Stimulated activated CD4-positive, alpha-beta T cell treated with anti-CD3 and anti-CD28 coated beads, Interleukin-2, amount 100 ng/mL, for 4 hours (primary cell): ENCODE results near the gene COL4A4.
"Not testable (repeated sequence)": the region's sequence is repeated elsewhere in the genome, so short reads cannot be mapped to it uniquely, and the experiment has no call there.

ENCODE experiments used
- DNase-seq: peaks from one replicate; pipeline ENCODE4 v3.0.0-alpha.2; 2020; ENCODE audit warnings: low read depth

COL4A4 gene

DNA sequence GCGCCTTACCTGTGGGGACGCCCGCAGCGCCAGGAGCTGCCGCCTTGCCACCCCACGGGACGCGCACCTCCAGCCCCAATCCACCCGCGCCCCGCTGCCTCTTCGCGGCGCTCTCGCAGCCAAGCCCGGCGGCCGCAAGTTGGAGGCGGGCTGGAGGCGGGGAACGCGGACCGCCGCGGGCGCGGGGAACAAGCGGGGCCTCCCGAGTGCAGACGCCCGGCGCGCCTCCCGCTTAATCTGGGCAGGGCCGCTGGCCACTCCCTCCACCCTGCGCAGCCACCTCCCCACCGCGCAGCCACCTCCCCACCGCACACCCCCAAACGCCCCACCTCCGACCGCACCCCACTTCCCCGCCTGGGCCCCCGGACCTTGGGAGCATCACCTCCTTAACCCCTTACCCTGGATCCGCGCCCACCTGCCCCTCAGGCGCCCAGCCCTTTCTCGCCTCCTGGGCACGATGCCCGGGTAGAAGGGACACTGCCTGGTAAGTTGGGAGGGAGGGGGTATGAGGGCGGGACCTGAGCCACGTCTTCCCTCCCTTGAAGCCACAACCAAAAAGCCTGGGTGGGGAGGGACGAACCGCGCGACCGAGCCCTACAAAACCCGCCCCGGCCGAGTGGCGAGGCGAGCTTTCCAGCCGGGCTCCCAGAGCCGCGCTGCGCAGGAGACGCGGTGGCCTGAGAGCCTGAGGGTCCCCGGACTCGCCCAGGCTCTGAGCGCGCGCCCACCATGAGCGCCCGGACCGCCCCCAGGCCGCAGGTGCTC, at the start of gene COL4A4, which contains the start of gene COL4A3:
TSS of gene COL4A4 (minus strand) at position 208 of the 765 bp plus-strand sequence. CDS start 16,722 bp downstream, outside the sequence.
TSS of gene COL4A3 (plus strand) at position 627 of the 765 bp plus-strand sequence. CDS start at position 730, 103 bp downstream.
- DNase-seq: no peak

DNA sequence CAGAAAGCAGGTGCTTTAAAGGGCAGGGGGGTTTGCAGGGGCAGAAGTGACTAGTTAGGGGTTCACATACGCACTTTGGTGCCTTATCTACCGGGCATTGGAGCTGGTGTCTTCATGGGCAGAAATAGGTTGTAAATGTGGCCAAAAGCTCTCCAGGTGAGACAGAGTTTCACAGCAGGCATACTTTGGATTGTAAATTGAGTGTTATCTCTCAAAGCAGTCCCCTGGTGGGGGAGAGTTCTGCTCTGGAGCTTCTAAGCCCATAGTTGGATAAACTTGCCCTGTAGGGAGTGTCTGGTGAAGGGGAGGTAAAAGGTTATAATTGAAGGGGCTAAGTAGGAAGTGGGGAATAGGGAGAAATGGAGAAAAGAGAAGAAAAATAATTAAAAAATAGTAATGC, 43.6 kb upstream of the COL4A4 start:
- no peak for DNase-seq

DNA sequence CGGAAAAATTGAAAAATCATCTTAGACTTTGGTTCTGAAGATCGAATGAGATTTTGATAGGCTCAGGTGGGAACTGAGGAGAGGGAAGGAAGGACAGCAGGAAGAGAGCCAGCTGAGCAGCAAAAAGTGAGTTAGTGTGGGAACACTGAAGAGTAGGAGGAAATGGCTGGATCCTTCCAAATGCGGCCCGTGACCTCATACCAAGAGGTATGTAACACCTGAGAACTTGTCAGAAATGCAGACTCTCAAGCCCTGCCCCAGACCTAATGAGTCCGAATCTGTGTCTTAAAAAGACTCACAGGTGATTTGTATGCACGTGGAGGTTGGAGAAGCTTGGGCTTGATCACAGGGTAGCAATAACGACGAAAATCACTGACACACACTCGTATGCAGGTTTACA, 42.4 kb upstream of the COL4A4 start:
- no peak for DNase-seq

DNA sequence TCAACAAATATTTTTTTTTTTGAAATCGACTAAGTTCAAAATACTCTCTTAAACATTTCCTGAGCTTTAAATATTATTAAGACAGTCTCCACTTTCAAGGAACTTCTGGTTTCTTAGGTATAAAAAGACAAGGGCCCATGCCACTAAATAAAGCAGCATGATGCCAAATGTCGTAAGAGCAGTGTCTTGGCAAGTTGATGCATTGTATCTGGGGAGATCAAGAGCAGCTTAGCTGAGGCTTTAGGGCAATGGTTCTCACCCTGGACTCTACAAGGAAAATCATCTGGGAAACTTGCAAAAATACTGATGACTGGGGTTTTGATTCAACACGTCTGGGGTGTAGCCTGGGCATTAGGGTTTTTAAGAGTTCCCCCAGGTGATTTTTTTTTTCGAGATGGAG, 41.7 kb upstream of the COL4A4 start:
- no peak for DNase-seq

DNA sequence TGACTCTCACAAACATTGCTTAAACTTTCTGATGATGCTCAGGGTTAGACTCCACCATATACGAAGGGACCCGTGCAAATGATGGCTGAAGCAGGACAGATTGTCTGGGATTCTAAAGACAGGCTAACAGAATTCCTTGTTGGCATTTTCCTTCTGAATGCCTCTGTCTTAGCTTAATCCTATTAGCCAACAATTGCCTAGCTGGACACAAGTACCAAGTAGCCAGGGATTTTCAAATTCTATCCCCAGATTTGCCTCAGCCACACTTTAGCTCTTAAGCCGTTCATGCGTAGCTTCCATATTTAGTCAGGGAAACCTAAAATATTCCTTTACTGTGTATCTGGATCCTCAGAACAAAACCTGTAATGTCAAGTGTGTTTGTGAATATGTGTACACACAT, 40.4 kb upstream of the COL4A4 start:
- no peak for DNase-seq

DNA sequence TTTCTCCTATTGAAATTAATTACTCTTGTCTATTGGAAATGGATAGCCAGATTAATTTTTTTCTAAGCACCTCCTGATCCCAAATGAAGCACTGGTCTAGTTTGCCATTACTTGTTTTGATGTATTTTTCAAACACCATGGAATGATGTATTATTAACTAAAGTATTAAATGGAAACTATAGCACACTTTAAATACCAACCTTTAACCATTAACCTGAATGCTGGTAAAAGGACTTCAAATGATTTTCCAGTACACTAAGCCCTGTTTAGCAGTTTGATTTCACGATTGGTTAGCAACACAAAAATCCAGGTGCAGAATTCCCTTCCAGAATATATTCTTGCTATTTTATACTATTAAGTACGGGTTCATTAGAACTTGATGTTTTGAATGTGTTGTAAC, 37.8 kb upstream of the COL4A4 start:
- DNase-seq: no peak

DNA sequence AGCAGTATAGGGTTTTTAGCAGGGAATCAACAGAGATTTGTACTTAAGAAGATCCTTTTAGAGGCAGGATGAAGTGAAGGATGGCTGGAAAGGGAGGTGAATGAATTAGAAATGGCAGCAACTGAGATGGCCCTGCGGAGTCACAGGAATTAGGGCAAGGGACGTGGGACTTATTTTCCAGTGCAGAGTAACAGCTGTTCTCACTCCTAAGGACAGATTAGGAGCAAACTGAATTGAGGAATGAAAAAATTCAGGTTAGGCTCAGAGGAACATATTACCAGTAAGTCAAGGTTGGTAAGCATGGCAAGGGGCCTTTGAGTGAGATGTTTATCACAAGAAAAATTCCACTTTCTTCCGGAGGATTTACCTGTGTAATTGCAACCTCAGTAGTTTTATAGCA, 34.9 kb upstream of the COL4A4 start:
- DNase-seq: no peak

DNA sequence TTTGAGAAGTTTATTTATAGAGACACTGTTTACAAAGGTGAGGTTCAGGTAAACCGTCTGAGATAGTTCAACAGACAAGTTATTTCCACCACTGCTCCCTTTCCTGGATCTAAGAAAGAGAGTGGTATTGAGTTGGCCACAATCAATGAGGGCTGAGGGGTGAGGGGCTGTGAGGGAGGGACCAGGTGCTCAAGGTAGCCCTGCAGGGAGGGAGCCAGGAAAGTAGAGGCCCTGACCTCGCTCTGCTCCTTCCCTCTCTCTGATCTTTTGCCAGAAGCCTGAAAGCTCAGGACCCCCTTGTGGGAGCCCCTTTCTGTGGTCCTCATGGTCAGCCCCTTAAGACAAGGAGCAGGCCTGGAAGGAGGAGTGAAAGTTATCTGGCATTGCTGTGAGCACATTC, 30.2 kb upstream of the COL4A4 start:
- no peak for DNase-seq

DNA sequence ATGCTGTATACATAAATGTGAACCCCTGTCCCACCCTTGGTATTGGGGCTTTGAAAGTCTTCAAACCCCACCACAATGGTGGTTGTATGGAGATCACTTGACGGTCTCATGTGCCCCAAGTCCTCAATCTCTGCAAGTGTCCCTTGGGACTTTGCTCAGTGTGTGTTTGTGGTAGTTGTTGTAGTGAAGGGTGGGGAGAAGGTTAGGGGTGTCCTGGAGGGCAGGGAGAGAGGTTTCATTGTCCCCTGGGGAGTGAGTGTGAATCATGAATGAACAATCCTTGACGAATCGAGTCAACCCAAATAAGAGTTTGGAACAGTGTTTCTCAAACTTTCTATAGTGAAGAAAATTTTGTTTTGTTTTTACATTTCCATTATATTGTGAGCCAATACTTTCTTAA, 28.5 kb upstream of the COL4A4 start:
- DNase-seq: no peak

DNA sequence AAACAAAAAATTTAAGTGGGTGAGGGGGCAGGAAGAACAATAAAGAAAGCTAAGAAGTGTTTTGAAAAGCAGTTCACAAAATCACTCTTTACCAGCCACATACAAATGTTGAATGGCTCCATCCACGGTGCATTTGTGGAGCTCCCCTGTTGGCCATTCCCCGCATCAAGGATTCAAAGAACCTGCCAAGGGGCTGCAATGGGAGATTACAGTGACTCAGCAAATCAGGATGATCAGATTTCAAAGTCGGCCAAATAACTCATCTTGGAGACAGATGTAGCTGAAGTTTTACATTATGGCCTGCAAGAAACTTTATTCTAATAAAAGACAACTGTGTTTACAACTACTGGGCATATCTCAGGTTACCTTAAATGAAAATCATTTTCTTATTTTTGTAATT, 27.4 kb upstream of the COL4A4 start:
- no peak for DNase-seq

DNA sequence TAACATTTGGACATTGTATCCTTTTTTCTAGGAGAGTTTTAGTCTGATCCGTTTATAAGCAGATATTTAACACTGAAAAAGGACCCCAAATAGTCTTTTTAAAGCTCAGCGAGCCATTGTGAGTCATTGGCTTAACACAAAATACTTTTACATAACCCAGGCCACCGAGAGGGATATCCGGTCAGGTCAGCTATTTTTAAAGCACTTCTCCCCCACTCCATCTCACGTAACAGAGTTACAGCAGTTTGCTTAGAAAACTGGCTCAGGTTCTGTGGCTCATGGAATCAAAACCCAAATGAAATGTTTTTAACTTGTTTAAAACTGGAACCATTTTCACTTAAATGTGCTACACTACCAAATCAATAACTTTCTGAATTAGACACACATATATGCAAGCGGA, 24.3 kb upstream of the COL4A4 start:
- DNase-seq: no peak

DNA sequence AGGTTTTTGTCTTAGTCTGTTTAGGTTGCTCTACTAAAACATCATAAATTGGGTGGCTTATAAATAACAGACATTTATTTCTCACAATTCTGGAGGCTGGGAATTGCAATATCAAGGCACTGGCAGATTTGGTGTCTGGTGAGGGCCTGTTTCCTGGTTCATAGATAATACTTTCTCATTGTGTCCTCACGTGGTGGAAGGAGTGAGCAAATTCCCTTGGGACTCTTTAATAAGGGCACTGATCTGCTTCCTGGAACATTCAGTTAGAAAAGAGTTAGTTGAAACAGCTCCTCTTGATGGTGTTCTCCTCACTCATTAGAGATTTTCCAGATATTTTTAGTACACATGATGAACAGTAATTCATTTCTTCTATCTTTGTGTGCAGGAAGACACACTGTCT, 22.7 kb upstream of the COL4A4 start:
- no peak for DNase-seq

DNA sequence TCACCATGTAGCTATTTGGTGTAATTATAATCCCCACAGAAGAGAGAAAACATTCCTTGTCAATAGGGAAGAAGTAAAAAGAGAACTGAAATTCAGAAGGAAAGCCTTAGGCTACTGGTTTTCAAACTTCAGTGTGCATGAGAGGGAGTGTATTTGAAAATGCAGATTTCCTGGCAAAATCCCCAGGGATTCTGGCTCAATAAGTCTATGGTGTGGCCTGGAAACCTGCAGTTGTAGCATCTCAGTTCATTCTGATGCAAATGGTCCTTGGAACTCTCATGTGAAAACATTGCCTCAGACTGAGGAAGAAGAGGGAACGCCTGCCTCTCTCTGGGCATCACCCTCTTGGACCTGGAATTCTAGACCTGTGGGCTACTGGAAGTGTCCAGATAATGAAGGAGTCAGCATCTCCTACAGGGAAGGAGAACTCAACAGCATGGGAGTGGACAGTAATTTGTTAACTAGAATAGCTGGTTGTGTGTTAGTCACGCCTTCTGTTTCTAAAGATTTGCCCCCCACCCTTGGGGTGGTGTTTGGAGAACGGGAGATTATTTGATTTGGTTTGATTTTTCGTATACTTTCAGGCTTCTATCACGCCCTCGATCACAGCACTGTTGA, 21.7 kb upstream of the COL4A4 start:
- no peak for DNase-seq

DNA sequence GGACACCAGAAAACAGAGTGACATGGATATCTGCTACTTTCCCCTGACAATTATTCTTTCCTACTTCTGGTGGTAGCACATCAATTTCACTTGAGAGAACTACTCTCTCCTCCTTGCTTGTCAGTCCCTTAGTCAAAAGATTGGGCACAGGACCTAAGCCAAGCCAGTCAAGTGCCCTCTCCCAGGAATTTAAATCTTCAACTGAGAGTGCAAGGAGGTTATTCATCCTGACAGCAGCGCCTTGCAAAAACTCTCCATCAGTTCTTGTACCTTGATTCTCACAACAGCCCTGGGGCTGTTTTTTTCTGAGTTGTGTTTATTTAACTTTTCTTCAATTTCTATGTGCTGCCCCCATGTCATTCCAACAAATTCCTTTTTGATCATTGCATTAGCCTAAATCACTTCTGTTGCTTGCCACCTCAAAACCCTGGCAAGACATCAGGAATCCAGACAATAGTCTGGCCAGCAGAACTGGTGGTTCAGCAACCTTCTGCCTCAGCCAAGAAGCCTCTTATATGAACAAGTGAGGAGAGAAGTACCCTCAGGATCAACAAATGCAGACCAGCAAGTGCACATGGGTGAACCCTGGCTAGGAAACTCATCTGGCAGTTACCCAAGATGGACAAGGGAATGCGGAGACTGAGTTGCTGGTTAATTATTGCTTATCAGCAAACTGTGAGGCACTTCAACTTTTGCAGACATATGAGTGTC, 19.8 kb upstream of the COL4A4 start:
- DNase-seq: no peak

DNA sequence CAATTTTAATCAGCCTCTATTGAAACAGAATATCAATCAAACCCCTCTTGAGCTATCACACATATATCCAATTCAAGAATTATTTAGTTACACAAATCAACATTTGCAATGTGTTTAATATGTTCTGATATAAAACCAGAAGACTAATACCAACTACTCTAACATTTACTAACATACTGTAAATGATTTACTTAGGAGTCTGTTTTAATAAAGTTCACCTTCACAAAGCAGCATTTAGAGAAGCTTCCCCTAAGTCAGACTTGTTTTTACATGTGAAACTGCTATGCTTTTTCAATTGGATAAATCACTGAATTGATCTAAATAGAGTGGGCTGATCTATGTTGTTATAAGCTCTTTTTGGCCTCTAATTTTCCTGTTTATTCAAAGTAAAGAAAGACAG, 18.8 kb upstream of the COL4A4 start:
- no peak for DNase-seq

DNA sequence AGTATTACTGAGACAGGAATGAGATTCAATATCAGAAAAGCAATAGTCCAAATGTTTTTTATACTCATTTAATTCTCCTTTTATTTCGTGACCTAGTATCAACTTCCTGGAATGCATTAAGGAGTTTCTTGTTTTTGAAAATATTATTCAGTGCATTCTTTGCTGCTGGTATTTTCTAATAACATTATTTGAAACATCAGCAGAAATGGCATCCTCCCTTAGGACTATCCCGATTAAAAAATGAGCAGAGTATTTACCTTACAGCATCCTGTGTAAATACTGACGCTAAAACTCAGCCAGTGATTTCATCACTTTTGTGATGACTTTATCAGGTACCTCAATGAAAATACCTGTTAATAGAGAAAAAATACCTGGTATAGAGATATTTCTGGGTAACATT, 16.8 kb upstream of the COL4A4 start:
- no peak for DNase-seq

DNA sequence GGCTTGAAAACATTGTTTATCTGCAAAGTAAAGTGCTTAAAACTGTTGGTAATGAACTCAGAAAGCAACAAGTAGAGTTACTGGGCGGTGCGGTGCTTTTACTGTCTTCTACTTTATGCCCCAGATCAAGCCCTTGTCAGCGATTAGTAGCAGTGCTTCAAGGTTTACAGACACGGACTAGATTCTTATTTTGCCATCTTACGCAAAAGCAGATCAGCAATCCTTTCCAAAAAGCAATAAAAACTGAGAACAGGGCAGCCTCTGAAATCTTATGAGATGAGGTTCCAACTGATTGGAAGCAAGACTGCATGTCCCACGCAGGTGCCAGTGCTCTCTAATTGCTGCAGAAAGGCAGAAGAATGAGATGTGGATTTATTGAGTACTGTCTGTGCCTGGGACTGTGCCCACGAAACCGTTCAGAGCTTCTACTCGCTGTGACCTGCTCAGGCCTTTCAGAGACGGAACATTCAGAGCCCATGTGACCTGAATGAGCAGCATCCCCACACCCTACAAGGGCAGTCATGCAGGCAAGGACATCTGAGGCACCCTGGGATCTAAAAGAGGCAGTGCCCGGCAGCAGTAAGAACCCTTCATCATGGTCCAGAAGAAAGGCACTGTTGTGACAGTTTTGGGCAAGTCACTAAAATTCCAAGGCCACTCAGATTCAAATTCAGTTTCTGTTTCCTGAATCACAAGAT, 16.1 kb upstream of the COL4A4 start:
- no peak for DNase-seq

DNA sequence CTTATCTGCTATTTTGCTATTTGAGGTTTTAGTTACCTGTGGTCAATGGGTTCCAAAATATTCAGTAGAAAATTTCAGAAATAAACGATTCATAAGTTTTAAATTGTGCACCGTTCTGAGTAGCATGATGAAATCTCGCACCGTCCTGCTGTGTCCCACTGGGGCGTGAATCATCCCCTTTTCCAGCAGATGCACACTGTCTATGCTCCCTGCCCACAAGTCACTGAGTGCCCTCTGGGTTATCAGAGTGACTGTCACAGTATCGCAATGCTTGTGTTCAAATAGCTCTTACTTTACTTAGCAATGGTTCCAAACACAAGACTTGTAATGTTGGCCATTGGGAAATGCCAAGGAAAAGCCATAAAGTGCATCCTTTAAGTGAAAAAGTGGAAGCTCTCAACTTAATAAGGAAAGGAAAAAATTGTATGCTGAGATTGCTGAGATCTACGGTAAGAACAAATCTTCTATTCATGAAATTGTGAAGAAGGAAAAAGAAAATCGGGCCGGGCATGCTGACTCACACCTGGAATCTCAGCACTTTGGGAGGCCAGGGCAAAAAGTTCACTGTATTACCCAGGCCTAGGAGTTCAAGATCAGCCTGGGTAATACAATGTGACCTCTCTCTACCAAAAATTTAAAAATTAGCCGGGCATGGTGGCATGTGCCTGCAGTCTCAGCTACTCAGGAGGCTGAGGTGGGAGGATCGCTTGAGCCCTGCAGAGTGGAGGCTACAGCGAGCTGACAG, 13.8 kb upstream of the COL4A4 start:
- DNase-seq: no peak

DNA sequence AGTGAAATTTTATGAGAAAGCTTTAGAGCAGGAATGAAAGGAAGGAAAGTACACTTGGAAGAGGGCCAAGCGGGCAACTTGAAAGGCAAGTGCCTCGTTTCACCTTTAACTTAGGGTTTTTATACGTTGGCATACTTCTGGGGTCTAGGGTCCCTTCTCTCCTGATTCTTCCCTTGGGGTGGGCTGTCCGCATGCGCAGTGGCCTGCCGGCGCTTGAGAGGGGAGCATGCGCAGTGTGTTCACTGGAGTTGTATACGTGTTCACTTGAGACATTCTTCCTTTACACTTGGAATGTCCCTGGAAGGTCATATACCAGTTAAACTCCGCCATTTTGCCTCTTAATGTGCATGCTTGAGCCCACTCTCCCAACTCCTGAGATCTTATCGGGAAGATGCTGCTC, 7.8 kb upstream of the COL4A4 start:
- DNase-seq: not testable (repeated sequence)

DNA sequence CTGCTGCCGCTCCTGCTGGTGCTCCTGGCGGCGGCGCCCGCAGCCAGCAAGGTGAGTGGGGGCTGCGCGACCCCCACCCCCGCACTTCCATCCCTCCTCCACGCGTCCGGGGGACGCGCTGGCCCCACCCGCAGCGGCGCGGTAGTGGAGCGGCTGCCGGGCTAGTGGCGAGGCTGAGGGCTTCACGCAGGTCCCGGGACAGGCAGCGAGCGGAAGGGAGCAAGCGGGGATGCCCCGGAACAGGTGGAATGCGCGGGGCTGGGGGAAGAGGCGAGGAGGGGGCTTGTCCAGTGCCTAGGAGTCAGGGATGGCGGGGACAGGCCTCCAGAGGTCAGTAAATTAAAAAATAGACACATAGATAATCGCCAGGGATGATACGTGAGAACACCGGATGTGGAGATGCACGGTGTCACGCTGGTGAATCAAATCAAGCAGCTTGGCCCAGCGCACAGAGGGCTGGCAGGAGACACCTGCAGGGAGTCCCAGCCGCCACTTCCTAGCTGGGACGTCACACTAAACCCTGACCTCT, 822 bp upstream of the COL4A4 start:
- no peak for DNase-seq

DNA sequence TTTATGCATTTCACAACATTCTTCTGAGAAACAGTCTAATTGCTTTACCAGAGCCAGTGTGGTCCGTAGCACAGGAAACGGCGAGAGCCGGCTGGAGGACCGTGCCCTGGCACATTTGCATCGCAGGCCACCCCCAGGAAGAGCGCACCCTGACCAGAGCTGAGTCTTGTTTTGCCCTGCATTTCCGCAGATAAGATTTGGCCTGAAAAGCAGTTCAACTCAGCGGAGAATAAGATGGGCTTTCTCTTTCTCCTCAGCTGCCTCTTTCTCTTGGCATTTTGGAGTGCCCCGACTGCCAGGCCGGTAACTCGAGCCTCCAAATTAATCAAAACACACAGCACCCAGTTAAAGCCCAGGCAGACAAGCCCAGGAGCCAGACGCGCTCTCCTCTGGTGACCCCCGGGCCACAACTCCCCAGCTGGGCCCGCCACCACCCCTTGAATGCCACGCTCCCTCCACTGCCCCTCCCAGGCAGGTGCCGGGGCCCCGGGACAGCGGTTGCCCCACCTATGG, 464 bp downstream of the COL4A4 start:
- DNase-seq: no peak
